GM10266 (cell line): Measurements from ENCODE around the gene SDK2.

Experiments
- DNase-seq: peaks from one replicate; pipeline ENCODE4 v3.0.0; 2012; ENCODE audit errors: extremely low spot score
- TF ChIP-seq, protein P1 (sequence below): IDR thresholded peaks from 2 replicates; pipeline ENCODE4 v1.5.1; 2012; ENCODE audit warnings: mild to moderate bottlenecking, low read depth; ENCODE audit not compliant: control insufficient read depth, insufficient read depth; ENCODE audit errors: missing control alignments

SDK2 gene

DNA sequence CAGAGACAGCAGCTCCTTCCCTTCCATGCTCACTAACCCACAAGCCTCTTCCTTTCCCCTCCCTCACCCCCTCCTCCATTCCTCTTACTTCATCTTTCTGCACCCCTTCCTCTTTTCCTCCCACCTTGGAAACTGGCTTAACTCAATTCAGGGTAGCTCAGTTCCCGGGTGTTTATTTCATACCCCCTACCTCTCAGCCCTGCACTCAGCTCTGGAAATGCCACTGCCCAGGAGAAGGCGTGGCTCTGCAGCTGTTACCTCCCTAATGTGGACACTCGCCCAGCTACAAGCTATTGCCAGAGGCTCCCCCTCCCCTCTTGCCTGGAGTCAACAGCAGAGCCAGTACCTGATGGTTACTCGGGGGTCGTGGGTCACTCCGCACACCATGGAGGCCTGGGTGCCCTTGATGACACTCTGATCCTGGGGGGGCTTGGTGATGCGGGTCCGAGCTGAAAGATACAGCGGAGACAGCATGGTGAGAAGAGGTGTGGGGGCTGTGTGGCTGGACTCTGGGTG lies 214.0 kb downstream of the SDK2 start:
- TF ChIP-seq, protein P1, sequence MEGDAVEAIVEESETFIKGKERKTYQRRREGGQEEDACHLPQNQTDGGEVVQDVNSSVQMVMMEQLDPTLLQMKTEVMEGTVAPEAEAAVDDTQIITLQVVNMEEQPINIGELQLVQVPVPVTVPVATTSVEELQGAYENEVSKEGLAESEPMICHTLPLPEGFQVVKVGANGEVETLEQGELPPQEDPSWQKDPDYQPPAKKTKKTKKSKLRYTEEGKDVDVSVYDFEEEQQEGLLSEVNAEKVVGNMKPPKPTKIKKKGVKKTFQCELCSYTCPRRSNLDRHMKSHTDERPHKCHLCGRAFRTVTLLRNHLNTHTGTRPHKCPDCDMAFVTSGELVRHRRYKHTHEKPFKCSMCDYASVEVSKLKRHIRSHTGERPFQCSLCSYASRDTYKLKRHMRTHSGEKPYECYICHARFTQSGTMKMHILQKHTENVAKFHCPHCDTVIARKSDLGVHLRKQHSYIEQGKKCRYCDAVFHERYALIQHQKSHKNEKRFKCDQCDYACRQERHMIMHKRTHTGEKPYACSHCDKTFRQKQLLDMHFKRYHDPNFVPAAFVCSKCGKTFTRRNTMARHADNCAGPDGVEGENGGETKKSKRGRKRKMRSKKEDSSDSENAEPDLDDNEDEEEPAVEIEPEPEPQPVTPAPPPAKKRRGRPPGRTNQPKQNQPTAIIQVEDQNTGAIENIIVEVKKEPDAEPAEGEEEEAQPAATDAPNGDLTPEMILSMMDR, result no peak
- no peak for DNase-seq

DNA sequence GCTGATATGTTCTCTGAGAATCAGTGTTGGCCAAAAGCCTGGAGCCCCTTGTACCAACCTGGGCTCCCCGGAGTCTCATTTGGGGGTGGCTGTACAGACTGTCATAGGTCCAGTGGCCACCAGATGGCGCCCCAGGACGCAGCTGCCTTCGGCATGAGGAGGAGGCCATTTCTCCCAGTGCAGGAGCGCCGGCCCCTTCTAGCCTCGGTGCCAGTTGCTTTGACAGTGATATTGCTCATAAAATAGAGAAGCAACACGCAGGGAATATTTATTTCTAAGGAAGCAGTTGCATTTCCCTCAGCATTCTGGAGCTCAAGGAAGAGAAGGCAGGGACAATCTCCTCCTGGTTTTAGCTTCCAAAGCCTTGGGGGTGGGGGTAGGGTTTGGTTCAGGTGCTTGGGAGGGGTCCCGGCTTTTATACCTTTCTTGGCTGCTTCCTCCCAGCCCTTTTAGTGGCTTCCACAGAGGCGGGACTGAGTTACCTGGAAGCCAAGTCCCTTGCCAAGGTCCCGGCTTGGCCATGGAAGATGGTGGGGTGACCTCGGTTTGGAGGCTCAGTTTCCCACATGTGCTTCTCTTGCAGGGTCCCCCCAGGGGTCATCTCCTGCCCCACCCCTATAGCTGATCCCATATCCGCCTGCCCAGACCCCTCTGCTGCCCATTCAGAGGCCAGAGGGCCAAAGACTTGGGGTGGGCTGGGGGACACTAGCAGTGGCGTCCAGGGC lies 214.6 kb downstream of the SDK2 start:
- DNase-seq, result peak; percentile 84
- TF ChIP-seq, protein P1, result peak; percentile 97

DNA sequence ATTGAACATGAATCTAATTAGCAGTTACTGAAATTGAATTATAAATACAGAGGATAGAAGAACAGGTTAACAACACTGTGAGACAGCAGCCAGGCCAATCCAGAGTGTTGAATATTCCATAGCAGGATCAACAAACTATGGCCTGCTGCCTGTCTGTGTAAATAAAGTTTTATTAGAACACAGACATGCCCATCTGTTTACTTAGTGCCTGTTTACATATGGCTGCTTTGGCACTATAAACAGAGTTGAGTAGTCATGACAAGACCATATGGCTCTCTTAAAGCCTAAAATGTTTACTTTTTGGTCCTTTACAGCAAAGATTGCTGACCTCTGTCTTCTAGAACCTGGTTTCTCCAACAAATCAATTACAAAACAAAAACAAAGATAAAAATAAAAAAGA lies 217.0 kb downstream of the SDK2 start:
- TF ChIP-seq, protein P1, result no peak
- no peak for DNase-seq

DNA sequence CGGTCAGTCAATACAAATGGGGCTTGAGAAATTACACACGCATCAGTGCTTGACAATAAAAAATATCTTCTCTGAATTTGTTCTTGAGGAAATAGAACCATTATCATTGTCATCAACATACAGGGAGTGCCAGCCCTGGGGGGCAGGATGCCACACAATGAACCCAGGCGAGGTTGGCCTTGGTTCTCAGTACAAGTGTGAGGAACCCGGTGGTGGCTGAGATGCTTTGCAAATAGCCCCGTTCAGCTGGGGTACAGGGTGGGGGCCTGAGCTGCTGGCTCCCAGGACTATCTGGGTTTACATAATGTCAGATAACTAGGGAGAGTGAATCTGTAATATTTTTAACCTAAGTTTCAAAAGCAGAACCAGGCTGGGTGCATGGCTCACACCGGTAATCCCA lies 219.7 kb downstream of the SDK2 start:
- TF ChIP-seq, protein P1, result no peak
- no peak for DNase-seq

DNA sequence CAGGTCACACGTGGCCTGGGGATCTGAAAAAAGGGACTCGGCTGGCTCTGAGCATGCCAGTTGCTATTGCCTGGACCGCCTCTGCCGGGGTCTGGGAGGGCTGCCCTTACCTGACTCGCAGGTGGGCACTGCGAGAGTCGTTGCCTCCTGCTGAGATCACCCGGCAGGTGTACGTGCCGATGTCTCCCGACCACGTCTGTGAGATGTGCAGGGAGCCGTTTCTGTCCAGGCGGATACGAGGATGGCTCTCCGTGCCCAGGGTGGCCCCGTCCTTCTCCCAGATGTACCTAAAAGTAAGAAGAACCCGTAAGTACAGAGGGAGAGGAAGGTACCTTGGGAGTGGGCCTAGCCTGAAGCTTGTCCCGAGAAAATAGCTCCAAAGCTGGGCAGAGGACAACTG lies 220.4 kb downstream of the SDK2 start:
- TF ChIP-seq, protein P1, result no peak
- DNase-seq, result no peak

DNA sequence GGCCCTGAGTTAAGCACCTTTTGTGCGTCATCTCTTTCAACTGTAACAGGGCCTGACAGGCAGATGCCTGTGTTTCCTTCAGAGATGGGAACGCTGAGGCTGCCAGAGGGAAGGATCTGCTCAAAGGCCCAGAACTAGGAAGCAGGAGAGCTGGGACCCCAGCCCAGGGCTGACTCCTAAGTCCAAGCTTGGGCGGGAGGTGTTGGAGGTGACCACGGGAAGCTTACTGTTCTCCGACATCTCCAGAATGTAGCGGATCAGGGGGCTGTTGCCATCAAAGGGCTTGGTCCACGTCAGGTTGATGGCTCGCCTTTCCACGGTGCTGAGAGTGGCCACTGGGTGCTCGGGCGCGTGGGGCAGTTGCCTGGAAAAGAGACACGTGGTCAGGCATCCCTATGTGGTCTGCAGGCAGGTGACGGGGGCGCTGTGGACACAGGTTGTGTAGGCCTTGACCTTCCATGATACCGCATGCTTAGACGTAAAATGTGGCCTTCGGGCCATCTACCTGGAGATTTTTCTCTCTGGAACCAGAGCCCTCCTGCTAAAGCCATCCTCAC lies 221.0 kb downstream of the SDK2 start:
- no peak for DNase-seq
- TF ChIP-seq, protein P1, result no peak

DNA sequence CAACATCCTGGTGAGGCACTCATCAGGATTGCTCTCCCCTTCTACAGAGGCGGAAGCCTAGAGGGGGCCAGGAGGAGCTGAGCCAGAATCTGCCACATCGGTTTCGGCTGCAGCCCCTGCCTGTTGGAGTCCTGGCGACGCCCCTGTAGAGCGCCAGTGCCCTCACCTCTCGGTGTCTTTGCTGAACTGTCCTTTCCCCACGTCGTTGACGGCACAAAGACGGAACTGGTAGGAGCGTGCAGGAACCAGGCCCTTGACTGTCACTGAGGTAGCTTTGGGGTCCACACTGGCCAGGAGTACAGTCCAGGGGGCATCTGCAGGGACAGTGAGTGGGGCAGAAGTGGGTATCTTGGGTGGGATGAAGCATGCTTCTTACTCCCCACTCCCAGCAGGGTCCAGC lies 222.1 kb downstream of the SDK2 start:
- DNase-seq, result no peak
- TF ChIP-seq, protein P1, result no peak
